Neuronal stem cell (in vitro differentiated cells): ENCODE measurements around the gene CCDC85C.

Experiments used
- DNase-seq: peaks from one replicate; pipeline ENCODE4 v3.0.0-alpha.2; 2013; ENCODE audit warnings: low spot score
- H2AFZ ChIP-seq: one replicate; pipeline ENCODE4 v1.6.1; 2013; ENCODE audit warnings: mild to moderate bottlenecking, low read length, inconsistent platforms
- H2AK5ac ChIP-seq: 2 replicates; pipeline ENCODE4 v1.6.1; 2013; ENCODE audit warnings: low read depth, mild to moderate bottlenecking, inconsistent platforms, low read length, moderate library complexity, mixed read lengths
- H2BK120ac ChIP-seq: 2 replicates; pipeline ENCODE4 v1.6.1; 2013; ENCODE audit warnings: low read depth, mild to moderate bottlenecking, inconsistent platforms, low read length, moderate library complexity, mixed read lengths
- H2BK12ac ChIP-seq: one replicate; pipeline ENCODE4 v1.6.1; 2013; ENCODE audit warnings: low read length, inconsistent platforms
- H2BK15ac ChIP-seq: 2 replicates; pipeline ENCODE4 v1.6.1; 2013; ENCODE audit warnings: mild to moderate bottlenecking, low read length, inconsistent platforms, mixed read lengths
- H2BK5ac ChIP-seq: one replicate; pipeline ENCODE4 v1.6.1; 2013; ENCODE audit warnings: inconsistent platforms, mild to moderate bottlenecking, low read length, moderate library complexity
- H3K14ac ChIP-seq: one replicate; pipeline ENCODE4 v1.6.1; 2013; ENCODE audit warnings: low read length, inconsistent platforms
- H3K18ac ChIP-seq: 2 replicates; pipeline ENCODE4 v1.6.1; 2013; ENCODE audit warnings: low read length, inconsistent platforms
- H3K23ac ChIP-seq: 2 replicates; pipeline ENCODE4 v1.6.1; 2013; ENCODE audit warnings: low read depth, mild to moderate bottlenecking, mixed read lengths, low read length, inconsistent platforms; ENCODE audit not compliant: poor library complexity
- H3K27ac ChIP-seq: replicated peaks from 3 replicates; pipeline ENCODE4 v1.5.1; 2013; ENCODE audit warnings: low read length, inconsistent platforms
- H3K27me3 ChIP-seq, 3 experiments: 2 replicates each; pipeline ENCODE4 v1.6.1; 2013; ENCODE audit warnings: low read length in 3 of 3, mild to moderate bottlenecking in 2 of 3, inconsistent platforms in 1 of 3, low read depth in 1 of 3, mixed read lengths in 1 of 3, moderate library complexity in 1 of 3; ENCODE audit not compliant: control insufficient read depth in 3 of 3, insufficient read depth in 3 of 3
- H3K36me3 ChIP-seq, 2 donors: replicated peaks in 1 of 2; 2 replicates each; pipeline ENCODE4 v1.6.1; 2013; ENCODE audit warnings: low read length in 2 of 2; ENCODE audit not compliant: control insufficient read depth in 2 of 2, insufficient read depth in 2 of 2
- H3K4ac ChIP-seq: 2 replicates; pipeline ENCODE4 v1.6.1; 2013; ENCODE audit warnings: inconsistent platforms, mild to moderate bottlenecking, low read length, moderate library complexity
- H3K4me1 ChIP-seq, 2 donors: 1 replicate in 1 of 2; 2 replicates in 1 of 2; pipeline ENCODE4 v1.6.1; 2013; ENCODE audit warnings: low read length in 2 of 2, low read depth in 1 of 2; ENCODE audit not compliant: control insufficient read depth in 2 of 2, insufficient read depth in 1 of 2
- H3K4me2 ChIP-seq: one replicate; pipeline ENCODE4 v1.6.1; 2013; ENCODE audit warnings: mild to moderate bottlenecking, low read length, inconsistent platforms; ENCODE audit not compliant: insufficient read depth, poor library complexity, severe bottlenecking
- H3K4me3 ChIP-seq, 2 donors: 2 replicates each; pipeline ENCODE4 v1.5.1; 2013; ENCODE audit warnings: low read length in 2 of 2, mild to moderate bottlenecking in 2 of 2, inconsistent platforms in 1 of 2, moderate library complexity in 1 of 2
- H3K79me1 ChIP-seq: one replicate; pipeline ENCODE4 v1.6.1; 2013; ENCODE audit warnings: low read depth, mild to moderate bottlenecking, inconsistent platforms, low read length, moderate library complexity
- H3K9ac ChIP-seq: one replicate; pipeline ENCODE4 v1.6.1; 2013; ENCODE audit warnings: mild to moderate bottlenecking, low read depth, low read length, inconsistent platforms; ENCODE audit not compliant: poor library complexity
- H3K9me3 ChIP-seq, 2 donors: replicated peaks in 1 of 2; 2 replicates each; pipeline versions ENCODE3 to v1.6.1; 2013; ENCODE audit warnings: low read length in 2 of 2, mild to moderate bottlenecking in 2 of 2, inconsistent platforms in 1 of 2, low read depth in 1 of 2, mixed read lengths in 1 of 2, moderate library complexity in 1 of 2; ENCODE audit not compliant: control insufficient read depth in 2 of 2, insufficient read depth in 1 of 2
- H4K8ac ChIP-seq: one replicate; pipeline ENCODE4 v1.6.1; 2013; ENCODE audit warnings: low read depth, mild to moderate bottlenecking, inconsistent platforms, low read length, moderate library complexity
- H4K91ac ChIP-seq: one replicate; pipeline ENCODE4 v1.6.1; 2013; ENCODE audit warnings: low read length, low read depth, mild to moderate bottlenecking, inconsistent platforms; ENCODE audit not compliant: poor library complexity
- WGBS, 2 donors: extraction: QIAGEN DNeasy Blood & Tissue Kit; methylation state at CpG; one replicate each; pipeline ENCODE4 v1.1.7; 2013; ENCODE audit warnings: missing lambda C conversion rate in 2 of 2, mixed read lengths in 1 of 2; ENCODE audit not compliant: insufficient read length in 2 of 2, insufficient replicate concordance in 1 of 2; ENCODE audit errors: extremely low coverage in 2 of 2; 5-methylcytosine and 5-hydroxymethylcytosine counted together

The CCDC85C gene

DNA sequence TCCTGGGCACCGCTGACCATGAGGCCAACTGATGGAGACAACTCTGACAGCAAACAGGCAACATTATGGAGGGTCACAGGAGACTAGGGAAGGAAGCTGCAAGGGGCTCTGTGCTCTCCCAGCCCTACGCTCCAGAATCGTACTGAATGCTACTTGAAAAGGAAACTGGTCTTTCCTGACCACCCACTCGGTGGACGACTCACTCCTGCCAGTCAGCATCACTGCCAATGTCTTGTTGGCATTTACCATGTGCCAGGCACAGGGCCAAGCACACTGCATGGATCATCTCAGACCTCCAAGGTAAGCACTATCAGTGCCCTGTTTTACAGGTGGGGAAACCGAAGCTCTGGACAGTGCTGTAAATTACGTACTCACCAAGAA, 38.0 kb downstream of the CCDC85C start:
- Histone ChIP-seq H3K27ac (no peak overlapping the region), H3K23ac (no peak overlapping the region)
- no CpG with 5 or more reads among the region's 7 CpGs for WGBS, 2 donors

GRCh38 chr14:99565383-99565782, 38.6 kb downstream of the CCDC85C start:
- Histone ChIP-seq H3K14ac (no peak overlapping the region), H3K9ac (no peak overlapping the region), H4K8ac (no peak overlapping the region), H2AK5ac (peak overlapping the region; percentile 73), H2BK5ac (no peak overlapping the region), H2BK15ac (no peak overlapping the region), H3K36me3 (no peaks in the 10 kb centered on the region), H3K18ac (no peak overlapping the region), H3K23ac (no peak overlapping the region), H3K27me3 (no peaks in the 10 kb centered on the region), H2AFZ (no peak overlapping the region), H3K4me1 (peaks cover 57 to 75% of the 10 kb centered on the region in 2 donors), H3K4me3 (no peak overlapping the region), H2BK12ac (no peak overlapping the region), H3K4me2 (no peak overlapping the region), H3K79me1 (peaks cover 15% of the 10 kb centered on the region), H2BK120ac (no peak overlapping the region), H3K27ac (no peak overlapping the region), H3K9me3 (no peaks in the 10 kb centered on the region), H4K91ac (no peak overlapping the region), H3K4ac (no peak overlapping the region)
- DNase-seq: no peak
- no CpG with 5 or more reads among the region's 4 CpGs for WGBS, 2 donors

More for the DNA sequence above, 38.0 kb downstream of the CCDC85C start:
- Histone ChIP-seq H2AFZ (no peak overlapping the region), H2AK5ac (peak overlapping the region; percentile 73), H3K9me3 (no peaks in the 10 kb centered on the region), H3K79me1 (peaks cover 9% of the 10 kb centered on the region), H3K4me2 (no peak overlapping the region), H2BK15ac (peak overlapping the region; percentile 0), H4K8ac (no peak overlapping the region), H2BK120ac (no peak overlapping the region), H2BK5ac (no peak overlapping the region), H3K9ac (no peak overlapping the region), H3K14ac (no peak overlapping the region), H3K4me1 (peaks cover 59 to 81% of the 10 kb centered on the region in 2 donors), H3K27me3 (no peaks in the 10 kb centered on the region), H3K4me3 (no peak overlapping the region), H3K4ac (no peak overlapping the region), H3K18ac (peak overlapping the region; percentile 60), H3K36me3 (no peaks in the 10 kb centered on the region), H4K91ac (no peak overlapping the region), H2BK12ac (no peak overlapping the region)
- no peak for DNase-seq

GRCh38 chr14:99564926-99565259, 39.1 kb downstream of the CCDC85C start:
- no peak overlapping the region for H4K8ac ChIP-seq
- no peak for DNase-seq
- no peak overlapping the region for H2AFZ ChIP-seq
- no peak overlapping the region for H2AK5ac ChIP-seq
- H3K14ac ChIP-seq: no peak overlapping the region
- no peak overlapping the region for H4K91ac ChIP-seq
- H3K4me1 ChIP-seq: peaks cover 52 to 70% of the 10 kb centered on the region in 2 donors
- peak overlapping the region; percentile 84 for H2BK15ac ChIP-seq
- H3K27ac ChIP-seq: no peak overlapping the region
- no peak overlapping the region for H3K4me3 ChIP-seq
- H2BK5ac ChIP-seq: no peak overlapping the region
- no peaks in the 10 kb centered on the region for H3K27me3 ChIP-seq
- H3K23ac ChIP-seq: no peak overlapping the region
- peaks cover 15% of the 10 kb centered on the region for H3K79me1 ChIP-seq
- no peak overlapping the region for H3K9ac ChIP-seq
- H2BK12ac ChIP-seq: peak overlapping the region; percentile 2
- no CpG with 5 or more reads among the region's 14 CpGs for WGBS, 2 donors
- H3K4me2 ChIP-seq: no peak overlapping the region
- H3K18ac ChIP-seq: peak overlapping the region; percentile 15
- no peak overlapping the region for H3K4ac ChIP-seq
- H2BK120ac ChIP-seq: no peak overlapping the region
- H3K36me3 ChIP-seq: no peaks in the 10 kb centered on the region
- no peaks in the 10 kb centered on the region for H3K9me3 ChIP-seq

DNA sequence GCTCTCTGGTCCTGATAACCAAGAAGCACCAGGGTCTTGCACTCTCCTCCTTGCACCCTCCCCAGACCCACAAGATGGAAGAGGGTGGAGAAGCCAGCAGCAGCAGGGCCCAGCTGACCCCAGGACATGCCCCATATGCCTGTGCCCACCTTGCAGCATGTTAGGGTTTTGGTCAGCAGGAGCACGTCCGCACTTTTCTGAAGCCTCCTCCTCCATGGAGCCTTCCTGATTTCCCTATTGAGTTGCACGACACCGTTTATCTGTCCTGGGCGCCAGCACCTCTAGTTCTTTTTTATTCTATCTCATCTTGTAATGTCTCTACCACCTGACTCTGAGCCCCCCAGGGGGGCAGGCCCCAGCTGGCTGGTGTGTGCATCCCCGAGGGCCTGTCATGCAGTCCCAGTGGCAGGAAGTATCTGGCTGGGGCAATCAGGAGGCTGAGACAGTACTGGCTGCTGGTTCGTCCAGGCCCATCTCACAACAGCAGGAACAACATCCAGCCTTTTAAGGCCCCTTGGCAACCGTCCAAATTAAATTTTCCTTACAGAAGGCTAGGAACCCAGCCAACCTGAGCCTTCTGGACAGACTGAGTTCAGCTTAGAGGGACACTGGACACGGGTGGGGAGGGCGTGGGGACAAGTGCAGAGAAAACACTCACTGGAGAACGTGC, 39.6 kb downstream of the CCDC85C start:
- Histone ChIP-seq H3K9ac (no peak overlapping the region), H4K8ac (no peak overlapping the region), H3K14ac (no peak overlapping the region), H2BK5ac (peak overlapping the region; percentile 78), H4K91ac (no peak overlapping the region), H3K9me3 (no peaks in the 10 kb centered on the region), H3K23ac (no peak overlapping the region), H2BK12ac (peak overlapping the region; percentile 2), H3K27me3 (no peaks in the 10 kb centered on the region), H3K4me1 (peaks cover 51 to 66% of the 10 kb centered on the region in 2 donors), H3K4me3 (no peak overlapping the region), H2BK15ac (peak overlapping the region; percentile 84), H3K4me2 (no peak overlapping the region), H3K79me1 (peaks cover 13% of the 10 kb centered on the region), H2BK120ac (no peak overlapping the region), H3K18ac (peak overlapping the region; percentile 87), H3K36me3 (no peaks in the 10 kb centered on the region), H2AK5ac (peak overlapping the region; percentile 89), H3K27ac (no peak overlapping the region), H3K4ac (no peak overlapping the region), H2AFZ (no peak overlapping the region)
- no CpG with 5 or more reads among the region's 11 CpGs for WGBS, 2 donors
- DNase-seq: no peak
